ENCODE measurements around the gene RAB30. TPM values are rescaled to one million over a fixed set of nuclear protein-coding genes. Genes with fewer than 3 reads are reported as not detected.
A peak's percentile ranks its signal among the peaks of the same experiment; 100 is the strongest.

Gene RAB30
- total and polyA plus RNA-seq, 9 of the 15 experiments (the other 6 are each of a cell fraction or from before 2014, with no cell fraction given), result 0.29 to 1.3 (median 1.0) TPM

DNA sequence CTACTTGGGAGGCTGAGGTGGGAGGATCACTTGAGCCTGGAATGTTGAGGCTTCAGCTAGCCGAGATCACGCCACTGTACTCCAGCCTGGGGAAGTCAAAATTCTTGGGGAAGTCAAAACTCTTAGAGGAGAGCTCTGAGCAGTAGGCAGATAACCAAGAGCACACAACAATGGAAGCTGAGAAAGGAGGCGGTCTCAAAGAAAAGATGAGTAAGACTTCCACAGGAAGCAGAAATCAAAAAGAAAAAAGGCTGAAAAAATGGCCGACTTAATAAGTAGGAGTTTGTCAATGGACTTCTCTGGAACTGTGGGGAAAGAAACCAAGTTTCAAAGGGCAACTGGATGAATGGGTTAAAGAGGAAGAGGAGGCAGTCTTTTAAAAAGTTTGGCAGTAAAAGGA lies 32.1 kb downstream of the RAB30 start:
- Histone ChIP-seq H3K9ac (ENCODE audit: insufficient read depth in 1 of 2, low read depth in 2 of 2, low read length in 2 of 2) (no peak overlapping the region), H3K27me3 (ENCODE audit: control insufficient read depth in 2 of 2, insufficient read depth in 2 of 2, low read length in 2 of 2) (no peaks in the 10 kb centered on the region; a peak in 1 of 5 replicates), H3K27ac (ENCODE audit: extremely low read depth, low read depth, low read length) (no peak overlapping the region), H3K4me3 (no peak overlapping the region), H3K9me1 (ENCODE audit: control insufficient read depth, insufficient read depth, low read length) (no peaks in the 10 kb centered on the region), H3K79me2 (ENCODE audit: control insufficient read depth, insufficient read depth, low read length) (no peaks in the 10 kb centered on the region), H3K4me1 (replicated peaks in 1 of 2; ENCODE audit: control insufficient read depth in 2 of 2, insufficient read depth in 2 of 2, low read length in 2 of 2) (peaks cover under 1 to 1% of the 10 kb centered on the region in 2 experiments; a peak in 2 of 5 replicates), H3K36me3 (ENCODE audit: control insufficient read depth, insufficient read depth, low read length) (no peaks in the 10 kb centered on the region), H3K9me3 (replicated peaks; ENCODE audit: control insufficient read depth, insufficient read depth, low read depth, low read length) (no peaks in the 10 kb centered on the region), H3K4me2 (ENCODE audit: insufficient read depth, low read length) (no peak overlapping the region), H2AFZ (ENCODE audit: low read depth, low read length) (peak overlapping the region; percentile 71), H4K20me1 (replicated peaks; ENCODE audit: control insufficient read depth, insufficient read depth, low read length) (no peaks in the 10 kb centered on the region)
- FAIRE-seq (no peak), ATAC-seq (no peak; the same call in 2 of the 3 replicates), DNase-seq (ENCODE audit: extremely low read depth in 1 of 4, low spot score in 3 of 4) (no peak)
- no peak for TF ChIP-seq EP300 (IDR thresholded peaks at IDR 0.05; ENCODE audit: low read length)
- TF ChIP-seq KLF16 (IDR thresholded peaks at IDR 0.05), result no peak
- TF ChIP-seq HDAC6 (IDR thresholded peaks at IDR 0.05; ENCODE audit: low read depth, low read length), result no peak
- peak; percentile 37; the same call in 1 of the 2 replicates for TF ChIP-seq NFRKB (IDR thresholded peaks at IDR 0.05; ENCODE audit: low read depth)
- peak in 1 of 3 experiments; percentile 32 for TF ChIP-seq YY1 (IDR thresholded peaks at IDR 0.05; ENCODE audit: borderline replicate concordance in 1 of 3, control insufficient read depth in 1 of 3, extremely low read depth in 1 of 3, insufficient read depth in 3 of 3, insufficient read length in 1 of 3, insufficient replicate concordance in 2 of 3, low read depth in 1 of 3, low read length in 2 of 3)
- TF ChIP-seq EHMT2 (IDR thresholded peaks at IDR 0.05), result peak; percentile 74
- TF ChIP-seq CBX2 (IDR thresholded peaks at IDR 0.05; ENCODE audit: insufficient read depth, low read length, poor library complexity, severe bottlenecking), result no peak
- TF ChIP-seq TARDBP (IDR thresholded peaks at IDR 0.05), result no peak
- TF ChIP-seq NR2C1 (IDR thresholded peaks at IDR 0.05), result no peak
- no peak for TF ChIP-seq NR2C1 (tag; IDR thresholded peaks at IDR 0.05)
- TF ChIP-seq, protein P1, sequence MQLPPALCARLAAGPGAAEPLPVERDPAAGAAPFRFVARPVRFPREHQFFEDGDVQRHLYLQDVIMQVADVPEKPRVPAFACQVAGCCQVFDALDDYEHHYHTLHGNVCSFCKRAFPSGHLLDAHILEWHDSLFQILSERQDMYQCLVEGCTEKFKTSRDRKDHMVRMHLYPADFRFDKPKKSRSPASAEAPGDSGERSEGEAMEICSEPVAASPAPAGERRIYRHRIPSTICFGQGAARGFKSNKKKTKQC (CRISPR knock-in tag; IDR thresholded peaks at IDR 0.05), result no peak
- no peak for TF ChIP-seq RBM22 (IDR thresholded peaks at IDR 0.05; ENCODE audit: low read depth, low read length, poor library complexity, severe bottlenecking)
- in situ Hi-C loops (cut with MboI), result no loop called here
- intact Hi-C loops (cut with micrococcal nuclease), result no loop called here
- 33% methylated on average over 4 of the region's 4 CpGs for WGBS (ENCODE audit: insufficient coverage, low coverage, missing lambda C conversion rate)
- CTCF ChIA-PET (ENCODE audit: low intra/inter-chr PET ratio), result no interaction called here
- BruUV-seq (replicated peaks), result no TSS peak
- POLR2A ChIA-PET, result interaction anchor here (0.6 kb wide), 1 partner anchor 53 kb away, joined by 4 read pairs; no protein-coding TSS in a partner anchor
